ENCODE results near the gene CNMD.

DNA sequence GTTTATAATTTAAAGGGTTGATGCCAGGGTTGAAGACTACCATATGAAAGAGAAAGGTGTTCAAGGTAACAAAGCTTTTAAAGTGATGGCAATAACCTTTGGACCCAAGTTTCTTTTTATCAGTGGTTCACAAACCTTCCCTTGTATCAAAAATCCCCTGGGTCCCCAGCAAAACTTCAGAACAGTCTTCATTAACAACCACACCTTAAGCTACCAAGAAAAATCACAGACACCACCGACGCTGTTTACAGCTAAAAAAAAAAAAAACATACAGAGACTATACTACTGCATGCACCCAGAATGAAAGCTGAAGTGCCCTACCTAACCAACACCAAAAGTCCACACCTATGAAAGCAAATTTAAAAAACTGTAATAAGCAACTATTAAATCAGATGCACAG, 13.4 kb downstream of the CNMD start:
- TF ChIP-seq EZH2 (IDR thresholded peaks at IDR 0.05; ENCODE audit: low read depth) = no peak
- TF ChIP-seq, protein P1, sequence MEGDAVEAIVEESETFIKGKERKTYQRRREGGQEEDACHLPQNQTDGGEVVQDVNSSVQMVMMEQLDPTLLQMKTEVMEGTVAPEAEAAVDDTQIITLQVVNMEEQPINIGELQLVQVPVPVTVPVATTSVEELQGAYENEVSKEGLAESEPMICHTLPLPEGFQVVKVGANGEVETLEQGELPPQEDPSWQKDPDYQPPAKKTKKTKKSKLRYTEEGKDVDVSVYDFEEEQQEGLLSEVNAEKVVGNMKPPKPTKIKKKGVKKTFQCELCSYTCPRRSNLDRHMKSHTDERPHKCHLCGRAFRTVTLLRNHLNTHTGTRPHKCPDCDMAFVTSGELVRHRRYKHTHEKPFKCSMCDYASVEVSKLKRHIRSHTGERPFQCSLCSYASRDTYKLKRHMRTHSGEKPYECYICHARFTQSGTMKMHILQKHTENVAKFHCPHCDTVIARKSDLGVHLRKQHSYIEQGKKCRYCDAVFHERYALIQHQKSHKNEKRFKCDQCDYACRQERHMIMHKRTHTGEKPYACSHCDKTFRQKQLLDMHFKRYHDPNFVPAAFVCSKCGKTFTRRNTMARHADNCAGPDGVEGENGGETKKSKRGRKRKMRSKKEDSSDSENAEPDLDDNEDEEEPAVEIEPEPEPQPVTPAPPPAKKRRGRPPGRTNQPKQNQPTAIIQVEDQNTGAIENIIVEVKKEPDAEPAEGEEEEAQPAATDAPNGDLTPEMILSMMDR (conservative IDR thresholded peaks at IDR 0.05) = no peak
